HL-60 (cell line): Measurements from ENCODE around the gene TIGD6.

Experiments used
- DNase-seq, 2 experiments: peaks; one replicate each; pipeline ENCODE4 v3.0.0-alpha.2; 2010 to 2020; ENCODE audit warnings: low read depth in 1 of 2, low spot score in 1 of 2
- H3K27ac ChIP-seq: fragments of 250-450 bp; sonication (Bioruptor Pico); replicated peaks from 2 replicates; pipeline ENCODE4 v1.5.1; 2020; ENCODE audit warnings: mild to moderate bottlenecking, moderate library complexity
- H3K27me3 ChIP-seq: fragments of 250-450 bp; sonication (Bioruptor Pico); 2 replicates; pipeline ENCODE4 v1.5.1; 2021; ENCODE audit warnings: mild to moderate bottlenecking, moderate library complexity; ENCODE audit not compliant: insufficient read depth, poor library complexity, severe bottlenecking
- H3K4me3 ChIP-seq: replicated peaks from 2 replicates; pipeline ENCODE4 v1.5.1; 2011; ENCODE audit warnings: mild to moderate bottlenecking, control low read depth, low read length; ENCODE audit not compliant: insufficient read depth
- CTCF ChIP-seq: IDR thresholded peaks from one replicate; pipeline ENCODE4 v1.5.1; 2011; ENCODE audit warnings: low read length, control low read depth, inconsistent platforms; ENCODE audit not compliant: insufficient read depth
- GABPA ChIP-seq: IDR thresholded peaks from 2 replicates; pipeline ENCODE4 v1.6.1; 2012; ENCODE audit warnings: low read depth
- POLR2AphosphoS5 ChIP-seq: IDR thresholded peaks from 2 replicates; pipeline ENCODE4 v1.6.1; 2012; ENCODE audit warnings: low read depth
- REST ChIP-seq: IDR thresholded peaks from 2 replicates; pipeline ENCODE4 v1.6.1; 2012; ENCODE audit warnings: low read depth; ENCODE audit not compliant: insufficient replicate concordance
- SPI1 ChIP-seq: IDR thresholded peaks from 2 replicates; pipeline ENCODE4 v1.6.1; 2012; ENCODE audit warnings: low read depth, mild to moderate bottlenecking, borderline replicate concordance

Gene TIGD6

DNA sequence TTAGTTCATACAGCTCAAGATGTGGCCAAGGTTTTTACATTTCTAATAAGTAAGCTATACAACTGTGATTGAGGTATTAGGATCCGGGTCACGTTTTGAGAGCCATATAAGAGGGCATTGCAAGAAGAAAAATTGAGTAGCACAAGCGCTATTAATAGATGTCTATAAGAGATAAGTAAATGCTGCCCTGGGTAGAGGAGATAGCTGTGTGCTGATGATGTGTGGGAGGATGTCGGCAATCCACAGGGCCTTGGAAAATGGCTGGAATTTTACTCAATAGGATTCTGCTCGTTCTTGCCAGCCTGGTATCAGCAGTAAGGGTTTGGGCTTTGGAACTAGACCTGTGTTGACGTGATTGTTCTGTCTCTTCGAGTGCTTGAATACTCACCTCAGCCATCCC is 44.3 kb upstream of the TIGD6 start:
- no peak overlapping the region for H3K4me3 ChIP-seq
- TF ChIP-seq GABPA (no peak), CTCF (no peak), POLR2AphosphoS5 (no peak), REST (no peak), SPI1 (no peak)
- DNase-seq: no peak
- no peak overlapping the region for H3K27ac ChIP-seq
- H3K27me3 ChIP-seq: no peaks in the 10 kb centered on the region

GRCh38 chr5:150044329-150044681 is 43.9 kb upstream of the TIGD6 start:
- Histone ChIP-seq H3K4me3 (no peak overlapping the region), H3K27ac (no peak overlapping the region), H3K27me3 (no peaks in the 10 kb centered on the region)
- DNase-seq: no peak
- no peak for TF ChIP-seq GABPA
- no peak for TF ChIP-seq REST
- TF ChIP-seq CTCF: no peak
- TF ChIP-seq SPI1: no peak
- no peak for TF ChIP-seq POLR2AphosphoS5

DNA sequence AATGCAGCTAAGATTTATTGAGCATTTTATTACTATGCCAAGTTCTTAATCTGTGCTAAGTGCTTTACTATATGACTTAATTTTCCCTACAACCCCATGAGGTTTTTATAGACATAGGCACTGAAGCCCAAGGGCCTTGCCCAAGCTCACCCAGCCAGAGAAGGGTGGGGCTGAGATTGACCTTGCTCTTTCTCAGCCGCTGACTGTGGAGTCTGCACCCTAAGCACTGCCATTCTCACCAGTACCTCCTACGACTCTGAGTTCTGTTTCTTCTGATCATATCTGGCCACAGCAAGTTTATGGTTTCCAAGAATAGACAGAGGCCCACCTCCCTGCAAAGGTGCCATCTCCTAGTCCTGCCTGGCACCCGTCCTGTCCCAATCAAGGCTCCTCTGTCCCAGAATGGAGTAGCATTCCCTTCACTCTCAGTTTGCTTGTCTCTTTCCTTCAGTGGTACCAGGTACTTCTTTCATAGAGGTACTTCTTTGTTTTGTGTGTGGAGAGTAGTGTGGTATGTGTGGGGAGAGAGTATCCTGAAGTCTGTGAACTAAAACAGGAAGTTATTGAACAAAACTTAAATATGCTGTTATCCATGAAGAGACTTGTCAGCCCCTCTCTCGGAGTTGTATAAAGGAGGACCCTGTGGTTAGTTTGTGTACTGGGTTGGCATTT is 43.3 kb upstream of the TIGD6 start:
- Histone ChIP-seq H3K27ac (no peak overlapping the region), H3K4me3 (no peak overlapping the region), H3K27me3 (no peaks in the 10 kb centered on the region)
- TF ChIP-seq POLR2AphosphoS5: no peak
- TF ChIP-seq REST: no peak
- no peak for TF ChIP-seq SPI1
- TF ChIP-seq GABPA: no peak
- TF ChIP-seq CTCF: no peak
- peak in 1 of 2 experiments; percentile 21 for DNase-seq
